HUES64 (cell line): ENCODE measurements around the gene AMOTL2.
A peak's percentile ranks its signal among the peaks of the same experiment; 100 is the strongest.

Source experiments
- H3K27ac ChIP-seq: 2 replicates; pipeline ENCODE4 v1.7.0; 2013; ENCODE audit warnings: low read depth, low read length, inconsistent platforms
- H3K27me3 ChIP-seq: 2 replicates; pipeline ENCODE4 v1.6.1; 2013; ENCODE audit warnings: mild to moderate bottlenecking, low read length; ENCODE audit not compliant: insufficient read depth
- H3K36me3 ChIP-seq: 2 replicates; pipeline ENCODE4 v1.6.1; 2013; ENCODE audit warnings: mild to moderate bottlenecking, low read length; ENCODE audit not compliant: insufficient read depth
- H3K4me1 ChIP-seq: 2 replicates; pipeline ENCODE4 v1.6.1; 2013; ENCODE audit warnings: mild to moderate bottlenecking, low read length, moderate library complexity; ENCODE audit not compliant: insufficient read depth
- H3K4me3 ChIP-seq: 2 replicates; pipeline ENCODE4 v1.5.1; 2013; ENCODE audit warnings: mild to moderate bottlenecking, low read length, moderate library complexity
- H3K9ac ChIP-seq: 2 replicates; pipeline ENCODE4 v1.6.1; 2013; ENCODE audit warnings: mild to moderate bottlenecking, low read depth, low read length
- H3K9me3 ChIP-seq: 2 replicates; pipeline ENCODE4 v1.6.1; 2013; ENCODE audit warnings: low read depth, low read length; ENCODE audit not compliant: insufficient read depth
- WGBS: fragments of 150-250, 120-280 bp; methylation state at CpG from one replicate; pipeline ENCODE4 v1.1.7; 2013; ENCODE audit warnings: missing lambda C conversion rate; 5-methylcytosine and 5-hydroxymethylcytosine counted together

The AMOTL2 gene

GRCh38 chr3:134364936-134365765 is 9.1 kb downstream of the AMOTL2 start:
- peak overlapping the region; percentile 24 for H3K4me3 ChIP-seq
- no peaks in the 10 kb centered on the region for H3K27me3 ChIP-seq
- H3K9me3 ChIP-seq = no peaks in the 10 kb centered on the region
- peak overlapping the region; percentile 94 for H3K27ac ChIP-seq
- peaks cover 48% of the 10 kb centered on the region for H3K4me1 ChIP-seq
- H3K36me3 ChIP-seq = peaks cover 94% of the 10 kb centered on the region
- H3K9ac ChIP-seq = peak overlapping the region; percentile 49; the same call in 1 of the 2 replicates
- 68% methylated on average over 8 of the region's 8 CpGs for WGBS

- Histone ChIP-seq H3K27ac (peak overlapping the region; percentile 94), H3K4me1 (peaks cover 40% of the 10 kb centered on the region), H3K27me3 (no peaks in the 10 kb centered on the region), H3K9me3 (no peaks in the 10 kb centered on the region), H3K9ac (peak overlapping the region; percentile 81), H3K36me3 (peaks cover 94% of the 10 kb centered on the region), H3K4me3 (peak overlapping the region; percentile 26)
- WGBS = under 1% methylated on average over 37 of the region's 37 CpGs
Observed at GRCh38 chr3:134364061-134364935, 9.9 kb downstream of the AMOTL2 start.

DNA sequence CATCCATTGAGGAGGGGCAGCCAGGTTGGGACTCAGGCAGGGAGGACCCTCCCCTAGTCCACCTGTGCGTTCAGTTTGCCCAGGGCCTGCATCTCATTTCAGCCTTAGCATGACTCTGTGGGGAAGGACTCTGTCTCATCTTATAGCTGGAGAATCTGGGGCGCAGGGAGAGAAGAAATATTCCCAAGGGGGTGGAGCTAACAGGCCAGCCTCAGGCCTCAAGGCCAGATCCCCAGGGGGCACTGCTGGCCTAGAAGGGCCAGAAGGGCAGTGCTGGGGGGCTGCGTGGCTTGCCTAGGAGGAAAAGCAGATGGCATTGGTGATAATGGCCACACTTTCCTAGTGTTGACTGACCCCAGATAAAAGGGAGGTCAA is 10.9 kb downstream of the AMOTL2 start:
- Histone ChIP-seq H3K9me3 (no peaks in the 10 kb centered on the region), H3K9ac (peak overlapping the region; percentile 81), H3K27me3 (no peaks in the 10 kb centered on the region), H3K36me3 (peaks cover 94% of the 10 kb centered on the region), H3K27ac (peak overlapping the region; percentile 94), H3K4me3 (no peak overlapping the region; the same call in 1 of the 2 replicates), H3K4me1 (peaks cover 44% of the 10 kb centered on the region)
- 73% methylated on average over 3 of the region's 3 CpGs for WGBS

GRCh38 chr3:134362670-134363380 is 11.4 kb downstream of the AMOTL2 start:
- Histone ChIP-seq H3K9ac (peak overlapping the region; percentile 81), H3K27me3 (no peaks in the 10 kb centered on the region), H3K4me1 (peaks cover 48% of the 10 kb centered on the region), H3K27ac (no peak overlapping the region; the same call in 1 of the 2 replicates), H3K36me3 (peaks cover 94% of the 10 kb centered on the region), H3K9me3 (no peaks in the 10 kb centered on the region), H3K4me3 (no peak overlapping the region)
- 91% methylated on average over 6 of the region's 6 CpGs for WGBS

DNA sequence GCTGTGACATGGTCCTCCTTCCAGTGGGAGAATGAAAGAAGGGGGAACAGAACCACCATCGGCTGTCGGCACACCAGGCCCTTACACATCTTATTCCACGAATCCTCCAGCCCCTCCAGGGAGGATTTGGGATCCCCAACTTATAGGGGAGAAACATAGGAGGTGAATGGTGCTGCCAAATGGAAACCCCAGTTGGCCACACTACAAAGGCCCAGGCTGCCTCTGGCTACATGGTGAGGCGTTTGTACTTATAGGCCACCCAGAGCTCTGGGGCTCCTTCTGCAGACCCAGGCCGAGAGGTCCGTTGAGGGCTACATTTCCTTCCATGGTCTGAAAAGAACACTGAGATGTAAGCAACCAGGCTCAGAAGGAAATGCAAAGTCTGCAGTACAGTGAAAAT is 12.0 kb downstream of the AMOTL2 start:
- Histone ChIP-seq H3K36me3 (peaks cover 94% of the 10 kb centered on the region), H3K27me3 (no peaks in the 10 kb centered on the region), H3K9me3 (no peaks in the 10 kb centered on the region), H3K9ac (no peak overlapping the region), H3K4me1 (peaks cover 49% of the 10 kb centered on the region), H3K27ac (no peak overlapping the region), H3K4me3 (no peak overlapping the region)
- 94% methylated on average over 5 of the region's 6 CpGs for WGBS

DNA sequence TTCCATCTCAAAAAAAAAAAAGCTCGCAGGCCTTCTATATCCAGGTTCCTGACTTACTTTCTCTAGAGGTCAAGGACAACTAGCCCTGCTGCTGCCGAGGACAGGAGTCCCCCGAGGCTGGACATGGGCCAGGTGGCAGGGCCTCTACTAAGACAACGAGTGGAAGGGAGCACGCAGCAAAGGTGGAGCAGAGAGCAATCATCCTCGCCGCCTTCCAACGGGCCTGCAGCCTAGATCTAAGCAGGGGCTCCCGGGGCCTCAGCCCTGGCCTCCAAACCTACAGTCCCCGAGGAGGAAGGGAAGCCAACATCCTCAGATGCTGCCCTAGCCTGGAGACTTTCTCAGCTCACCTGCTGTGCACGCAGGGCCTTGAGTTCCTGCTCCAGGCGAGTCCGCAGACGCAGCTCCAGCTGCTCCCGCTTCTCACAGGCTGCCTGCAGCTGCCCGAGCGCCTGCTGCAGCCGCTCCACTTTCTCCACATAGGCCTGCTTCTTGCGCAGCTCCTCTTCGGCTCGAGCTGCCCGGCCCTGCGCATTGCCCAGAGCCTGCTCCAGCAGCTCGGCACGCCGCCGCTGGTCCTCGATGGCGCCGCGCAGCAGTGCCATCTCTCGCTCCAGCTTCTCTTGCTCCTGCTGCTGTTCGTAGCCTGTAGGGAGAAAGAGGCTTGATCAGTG is 12.9 kb downstream of the AMOTL2 start:
- H3K4me1 ChIP-seq = peaks cover 46% of the 10 kb centered on the region
- H3K9ac ChIP-seq = no peak overlapping the region
- no peaks in the 10 kb centered on the region for H3K9me3 ChIP-seq
- peaks cover 94% of the 10 kb centered on the region for H3K36me3 ChIP-seq
- H3K27me3 ChIP-seq = no peaks in the 10 kb centered on the region
- H3K4me3 ChIP-seq = no peak overlapping the region
- H3K27ac ChIP-seq = no peak overlapping the region
- WGBS = 95% methylated on average over 33 of the region's 33 CpGs

GRCh38 chr3:134360046-134360445 is 14.2 kb downstream of the AMOTL2 start:
- Histone ChIP-seq H3K4me1 (peaks cover 34% of the 10 kb centered on the region), H3K4me3 (no peak overlapping the region), H3K27ac (no peak overlapping the region), H3K9ac (no peak overlapping the region), H3K36me3 (peaks cover 94% of the 10 kb centered on the region), H3K27me3 (no peaks in the 10 kb centered on the region), H3K9me3 (no peaks in the 10 kb centered on the region)
- 97% methylated on average over 12 of the region's 12 CpGs for WGBS

DNA sequence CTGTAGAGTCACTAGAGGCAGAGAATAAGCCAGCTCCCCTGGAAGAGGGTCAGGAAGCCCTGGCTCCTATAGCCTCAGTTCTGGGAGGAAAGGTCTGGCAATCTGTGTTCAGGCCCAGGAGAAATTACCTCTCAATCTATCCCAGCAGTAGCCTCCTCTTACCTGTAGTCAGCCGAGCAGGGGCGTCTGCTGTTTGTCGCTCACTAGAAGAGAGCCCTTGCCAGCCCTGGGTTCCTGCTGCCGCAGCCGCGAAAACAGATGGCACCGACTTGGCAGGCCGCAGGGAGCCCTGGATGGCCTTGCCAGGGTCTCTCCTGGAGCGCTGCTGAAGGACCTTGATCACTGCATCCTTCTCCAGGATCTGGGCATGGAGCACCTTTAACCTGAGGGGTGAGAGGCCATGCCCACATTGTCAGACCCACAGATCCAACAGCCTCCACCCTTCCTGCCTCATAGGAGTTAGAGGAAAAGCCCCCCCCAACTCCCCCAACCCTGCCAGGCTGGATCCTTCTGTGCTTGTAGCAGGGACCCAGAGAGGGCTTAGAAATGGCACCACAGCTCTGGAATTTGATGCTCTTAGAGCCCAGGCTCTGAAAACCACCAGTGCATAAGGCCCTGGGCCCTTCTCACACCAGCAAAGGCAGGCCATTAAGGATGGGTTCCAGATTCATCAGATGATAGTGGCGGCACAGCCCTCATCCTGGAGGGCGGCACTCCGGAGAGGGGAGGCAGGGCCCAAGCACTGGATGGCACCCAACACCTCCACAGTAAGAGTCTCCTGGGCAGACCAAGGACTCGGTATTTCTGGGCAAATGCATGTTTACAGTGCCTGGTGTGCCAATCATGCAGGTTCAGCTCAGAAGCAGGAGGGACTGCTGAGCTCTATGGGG is 14.9 kb downstream of the AMOTL2 start:
- Histone ChIP-seq H3K27me3 (no peaks in the 10 kb centered on the region), H3K4me1 (peaks cover 27% of the 10 kb centered on the region), H3K27ac (peak overlapping the region; percentile 74; the same call in 1 of the 2 replicates), H3K9ac (no peak overlapping the region), H3K36me3 (peaks cover 95% of the 10 kb centered on the region), H3K4me3 (no peak overlapping the region), H3K9me3 (no peaks in the 10 kb centered on the region)
- 94% methylated on average over 13 of the region's 13 CpGs for WGBS

DNA sequence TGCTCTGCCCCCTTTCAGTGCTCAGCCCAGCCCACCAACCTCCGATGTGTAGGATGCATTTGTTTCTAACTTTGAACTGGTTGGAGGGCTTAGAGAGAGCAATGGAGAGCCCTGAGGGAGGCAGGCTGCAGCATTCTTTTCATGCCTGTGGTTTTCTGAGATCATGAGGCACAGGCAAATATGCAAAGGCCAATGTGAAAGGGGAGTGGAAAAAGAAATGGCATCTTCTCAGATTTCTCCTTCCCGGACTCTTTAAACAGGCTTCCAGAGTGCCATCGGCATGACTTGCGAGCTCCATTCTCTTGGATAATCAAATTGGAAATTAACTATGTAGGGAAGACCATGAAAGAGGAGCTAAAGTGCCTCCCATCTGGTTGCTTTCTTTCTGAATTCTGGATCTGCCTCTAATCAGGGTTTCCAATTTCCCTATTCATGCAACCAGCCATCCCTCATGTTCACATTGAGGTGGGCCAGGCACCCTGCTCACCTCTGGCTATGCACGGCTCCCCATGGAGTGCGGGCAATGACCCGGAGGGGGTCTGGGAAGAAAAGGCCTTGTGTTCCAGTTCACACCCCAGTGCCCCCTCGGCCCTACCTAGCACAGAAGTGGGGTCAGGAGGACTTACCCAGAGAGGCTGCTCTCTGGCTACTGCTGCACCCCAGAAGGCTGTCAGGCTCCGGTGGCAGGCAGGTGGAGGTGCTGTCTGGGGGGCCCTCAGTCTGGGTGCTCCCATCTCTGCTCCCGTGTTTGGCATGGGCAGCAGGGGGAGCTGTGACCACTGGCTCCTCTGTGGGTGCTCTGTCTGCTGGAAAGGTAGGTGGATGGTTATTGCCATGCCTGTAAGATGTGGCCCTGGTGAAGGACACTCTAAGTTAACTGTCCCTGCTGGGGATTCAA is 16.1 kb downstream of the AMOTL2 start:
- Histone ChIP-seq H3K9me3 (no peaks in the 10 kb centered on the region), H3K4me3 (no peak overlapping the region), H3K27me3 (no peaks in the 10 kb centered on the region), H3K36me3 (peaks cover 90% of the 10 kb centered on the region), H3K4me1 (peaks cover 18% of the 10 kb centered on the region), H3K27ac (peak overlapping the region; percentile 74), H3K9ac (no peak overlapping the region)
- WGBS = 79% methylated on average over 10 of the region's 10 CpGs
